ENCODE data around the gene PLCB1.

PLCB1 gene

DNA sequence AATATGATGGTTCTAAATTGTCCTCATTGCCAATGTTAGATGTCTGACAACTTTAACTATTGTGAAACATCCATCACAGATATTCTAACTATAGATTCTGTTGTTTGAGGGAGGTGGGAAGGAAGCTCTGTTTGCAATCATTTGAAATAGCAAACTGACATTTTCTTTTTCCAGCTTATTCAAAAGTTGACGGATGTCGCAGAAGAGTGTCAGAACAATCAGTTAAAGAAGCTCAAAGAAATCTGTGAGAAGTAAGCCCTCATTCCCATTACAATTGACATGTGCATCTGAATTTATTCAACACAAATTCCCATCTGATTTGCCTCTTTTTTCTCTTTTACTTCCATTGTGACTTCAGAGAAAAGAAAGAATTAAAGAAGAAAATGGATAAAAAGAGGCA is 656.2 kb downstream of the PLCB1 start:
- Histone ChIP-seq H3K36me3 (ENCODE audit: control insufficient read depth, insufficient read depth, low read length) (no peaks in the 10 kb centered on the region), H3K27me3 (ENCODE audit: control insufficient read depth, insufficient read depth, low read length) (no peaks in the 10 kb centered on the region), H3K27ac (ENCODE audit: low read depth, low read length) (no peak overlapping the region), H3K4me3 (ENCODE audit: low read depth, low read length) (no peak overlapping the region), H3K9me3 (ENCODE audit: control insufficient read depth, insufficient read depth, low read depth, low read length) (no peaks in the 10 kb centered on the region), H3K4me1 (ENCODE audit: control insufficient read depth, insufficient read depth, low read length) (peaks cover 24% of the 10 kb centered on the region), H3K9ac (ENCODE audit: low read length) (no peak overlapping the region)

DNA sequence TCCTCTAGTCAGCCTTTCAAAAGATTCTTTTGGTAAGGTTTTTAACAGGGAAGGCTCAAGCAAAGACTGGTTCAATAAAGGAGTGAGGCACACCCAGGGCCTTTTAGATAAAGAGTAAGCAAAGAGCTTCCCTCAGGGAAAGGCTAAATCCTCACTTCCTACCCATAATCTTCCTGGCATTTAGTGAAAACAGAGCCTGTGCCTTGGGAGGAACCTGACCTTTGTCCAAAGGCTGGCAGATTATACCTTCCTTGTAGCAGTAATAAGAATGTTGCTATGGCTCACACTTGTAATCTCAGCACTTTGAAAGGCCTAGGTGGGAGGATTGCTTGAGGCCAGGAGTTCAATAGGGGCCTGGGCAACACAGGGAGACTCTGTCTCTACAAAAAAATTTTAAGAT is 656.8 kb downstream of the PLCB1 start:
- no peak overlapping the region for H3K4me3 ChIP-seq (ENCODE audit: low read depth, low read length)
- H3K4me1 ChIP-seq (ENCODE audit: control insufficient read depth, insufficient read depth, low read length): peaks cover 24% of the 10 kb centered on the region
- H3K27ac ChIP-seq (ENCODE audit: low read depth, low read length): no peak overlapping the region
- H3K9ac ChIP-seq (ENCODE audit: low read length): no peak overlapping the region
- H3K9me3 ChIP-seq (ENCODE audit: control insufficient read depth, insufficient read depth, low read depth, low read length): no peaks in the 10 kb centered on the region
- no peaks in the 10 kb centered on the region for H3K27me3 ChIP-seq (ENCODE audit: control insufficient read depth, insufficient read depth, low read length)
- H3K36me3 ChIP-seq (ENCODE audit: control insufficient read depth, insufficient read depth, low read length): no peaks in the 10 kb centered on the region

DNA sequence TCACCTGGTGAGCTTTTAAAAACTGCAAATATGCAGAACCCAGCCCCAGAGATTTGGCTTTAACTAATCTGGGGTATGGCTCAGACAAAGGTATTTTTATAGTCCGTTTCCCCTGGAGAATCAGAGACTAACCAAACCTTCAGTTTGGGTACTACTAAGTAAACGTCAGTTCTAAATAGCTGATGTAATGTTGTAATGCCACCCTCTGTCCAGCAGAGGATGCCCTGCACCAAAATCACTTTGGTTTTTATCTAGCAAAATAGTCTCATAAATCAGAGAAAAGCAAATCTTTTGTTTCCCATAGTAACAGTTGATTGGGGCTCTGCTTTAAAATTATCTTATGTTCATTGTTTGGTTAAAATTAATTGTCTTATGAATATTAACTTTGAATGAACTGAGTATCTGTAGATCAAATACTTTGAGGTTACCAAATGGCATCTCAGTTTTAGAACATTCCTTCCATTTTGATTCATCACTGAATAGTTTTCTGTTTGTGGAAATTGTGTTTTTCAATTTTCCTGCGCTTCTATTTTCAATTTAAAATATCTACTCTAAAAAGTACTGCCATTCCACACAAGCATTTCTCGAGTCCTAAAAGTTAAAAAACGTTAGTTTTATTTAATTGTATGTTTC is 658.5 kb downstream of the PLCB1 start:
- Histone ChIP-seq H3K4me3 (ENCODE audit: low read depth, low read length) (no peak overlapping the region), H3K9ac (ENCODE audit: low read length) (no peak overlapping the region), H3K27ac (ENCODE audit: low read depth, low read length) (no peak overlapping the region), H3K4me1 (ENCODE audit: control insufficient read depth, insufficient read depth, low read length) (peaks cover 18% of the 10 kb centered on the region), H3K36me3 (ENCODE audit: control insufficient read depth, insufficient read depth, low read length) (no peaks in the 10 kb centered on the region), H3K9me3 (ENCODE audit: control insufficient read depth, insufficient read depth, low read depth, low read length) (no peaks in the 10 kb centered on the region), H3K27me3 (ENCODE audit: control insufficient read depth, insufficient read depth, low read length) (no peaks in the 10 kb centered on the region)

DNA sequence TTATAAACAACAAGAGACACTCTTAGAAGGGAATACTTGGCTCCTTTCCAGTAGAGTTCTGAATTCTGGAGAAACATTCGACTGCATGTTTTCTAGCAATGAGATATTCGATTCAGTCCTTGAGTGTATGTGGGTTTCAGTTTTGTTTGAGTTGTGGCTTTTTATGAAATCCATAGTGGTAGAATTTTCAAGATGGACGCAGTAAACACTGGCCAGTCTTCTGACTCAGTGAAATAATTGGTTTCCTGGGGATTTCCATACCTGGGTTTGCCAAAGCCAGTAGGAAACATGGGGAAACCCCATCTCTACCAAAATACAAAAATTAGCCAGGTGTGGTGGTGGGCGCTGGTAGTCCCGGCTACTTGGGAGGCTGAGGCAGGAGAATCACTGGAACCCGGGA is 663.3 kb downstream of the PLCB1 start:
- Histone ChIP-seq H3K27me3 (ENCODE audit: control insufficient read depth, insufficient read depth, low read length) (no peaks in the 10 kb centered on the region), H3K36me3 (ENCODE audit: control insufficient read depth, insufficient read depth, low read length) (no peaks in the 10 kb centered on the region), H3K9ac (ENCODE audit: low read length) (no peak overlapping the region), H3K9me3 (ENCODE audit: control insufficient read depth, insufficient read depth, low read depth, low read length) (no peaks in the 10 kb centered on the region), H3K4me1 (ENCODE audit: control insufficient read depth, insufficient read depth, low read length) (no peaks in the 10 kb centered on the region), H3K27ac (ENCODE audit: low read depth, low read length) (no peak overlapping the region), H3K4me3 (ENCODE audit: low read depth, low read length) (no peak overlapping the region)

DNA sequence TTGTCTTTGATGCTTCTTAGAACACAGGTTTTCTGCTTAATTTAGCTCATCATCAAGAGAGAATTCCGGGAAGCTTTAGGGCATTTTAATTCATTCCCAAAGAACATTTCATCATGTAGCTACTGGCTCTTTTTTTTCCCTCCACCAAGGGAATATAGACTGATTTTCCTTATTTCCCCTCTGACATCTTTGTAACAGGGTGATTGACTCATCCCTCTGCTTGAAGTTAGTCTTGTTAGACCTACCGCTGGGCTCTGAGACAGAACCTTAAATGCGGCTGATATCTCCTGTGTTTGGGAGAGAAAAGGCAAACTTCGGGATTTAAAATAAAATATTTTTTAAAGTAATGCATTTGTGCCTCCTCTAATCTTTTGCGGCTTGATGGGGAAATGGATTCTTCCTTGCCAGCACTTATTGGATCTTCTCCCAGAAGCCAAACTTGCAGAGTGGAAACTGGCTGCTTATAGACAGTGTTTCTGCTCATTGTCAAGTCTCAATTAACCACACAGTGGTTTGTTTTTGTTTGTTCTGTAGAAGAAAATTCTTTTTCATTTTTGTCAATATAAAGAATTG is 664.1 kb downstream of the PLCB1 start:
- no peaks in the 10 kb centered on the region for H3K27me3 ChIP-seq (ENCODE audit: control insufficient read depth, insufficient read depth, low read length)
- H3K4me3 ChIP-seq (ENCODE audit: low read depth, low read length): no peak overlapping the region
- no peak overlapping the region for H3K9ac ChIP-seq (ENCODE audit: low read length)
- H3K36me3 ChIP-seq (ENCODE audit: control insufficient read depth, insufficient read depth, low read length): no peaks in the 10 kb centered on the region
- no peak overlapping the region for H3K27ac ChIP-seq (ENCODE audit: low read depth, low read length)
- no peaks in the 10 kb centered on the region for H3K4me1 ChIP-seq (ENCODE audit: control insufficient read depth, insufficient read depth, low read length)
- H3K9me3 ChIP-seq (ENCODE audit: control insufficient read depth, insufficient read depth, low read depth, low read length): no peaks in the 10 kb centered on the region

DNA sequence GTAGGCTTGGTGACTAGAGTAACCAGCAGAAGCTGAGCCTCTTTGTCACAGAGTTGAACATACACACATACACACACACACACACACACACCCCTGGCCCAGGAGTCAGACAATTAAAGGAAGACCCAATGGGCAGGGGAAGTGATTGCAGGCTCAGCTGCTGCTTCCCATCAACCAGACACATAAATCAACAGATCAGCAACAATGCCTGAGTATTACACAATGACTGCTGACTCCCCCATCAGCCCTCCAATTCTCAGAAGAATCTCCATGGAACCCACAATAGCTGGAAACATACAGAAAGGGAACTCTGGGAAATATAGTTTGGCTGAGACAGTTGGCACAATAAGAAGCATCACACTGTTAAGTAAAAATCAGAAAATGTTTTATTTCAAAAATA is 666.4 kb downstream of the PLCB1 start:
- H3K27me3 ChIP-seq (ENCODE audit: control insufficient read depth, insufficient read depth, low read length): no peaks in the 10 kb centered on the region
- H3K9ac ChIP-seq (ENCODE audit: low read length): no peak overlapping the region
- H3K36me3 ChIP-seq (ENCODE audit: control insufficient read depth, insufficient read depth, low read length): no peaks in the 10 kb centered on the region
- H3K9me3 ChIP-seq (ENCODE audit: control insufficient read depth, insufficient read depth, low read depth, low read length): no peaks in the 10 kb centered on the region
- no peaks in the 10 kb centered on the region for H3K4me1 ChIP-seq (ENCODE audit: control insufficient read depth, insufficient read depth, low read length)
- no peak overlapping the region for H3K4me3 ChIP-seq (ENCODE audit: low read depth, low read length)
- H3K27ac ChIP-seq (ENCODE audit: low read depth, low read length): no peak overlapping the region

GRCh38 chr20:8800089-8800488 is 668.0 kb downstream of the PLCB1 start:
- Histone ChIP-seq H3K9me3 (ENCODE audit: control insufficient read depth, insufficient read depth, low read depth, low read length) (no peaks in the 10 kb centered on the region), H3K27me3 (ENCODE audit: control insufficient read depth, insufficient read depth, low read length) (no peaks in the 10 kb centered on the region), H3K4me3 (ENCODE audit: low read depth, low read length) (no peak overlapping the region), H3K36me3 (ENCODE audit: control insufficient read depth, insufficient read depth, low read length) (no peaks in the 10 kb centered on the region), H3K4me1 (ENCODE audit: control insufficient read depth, insufficient read depth, low read length) (no peaks in the 10 kb centered on the region), H3K9ac (ENCODE audit: low read length) (no peak overlapping the region), H3K27ac (ENCODE audit: low read depth, low read length) (no peak overlapping the region)

DNA sequence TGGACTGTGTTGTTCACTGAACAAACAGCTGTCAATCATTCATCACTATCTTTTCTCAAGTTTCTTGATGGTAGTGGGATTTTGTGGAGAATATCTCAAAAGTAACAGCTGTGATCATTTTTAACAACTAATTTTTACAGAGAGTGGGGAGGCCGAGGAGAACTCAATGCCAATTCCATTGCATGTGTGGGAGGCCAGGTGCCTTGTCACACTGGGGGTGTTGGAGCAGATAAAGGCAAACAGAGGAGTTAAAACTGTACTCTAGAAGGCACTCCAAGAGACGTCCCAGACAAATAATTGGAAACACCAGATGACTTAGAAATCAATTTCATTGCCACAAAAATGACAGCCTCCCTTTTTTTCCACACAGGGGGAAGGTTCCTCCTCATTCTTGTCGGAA is 669.6 kb downstream of the PLCB1 start:
- Histone ChIP-seq H3K4me1 (ENCODE audit: control insufficient read depth, insufficient read depth, low read length) (peaks cover 4% of the 10 kb centered on the region; the same call in 1 of the 2 replicates), H3K4me3 (ENCODE audit: low read depth, low read length) (no peak overlapping the region), H3K9ac (ENCODE audit: low read length) (no peak overlapping the region), H3K9me3 (ENCODE audit: control insufficient read depth, insufficient read depth, low read depth, low read length) (no peaks in the 10 kb centered on the region), H3K27ac (ENCODE audit: low read depth, low read length) (no peak overlapping the region), H3K36me3 (ENCODE audit: control insufficient read depth, insufficient read depth, low read length) (no peaks in the 10 kb centered on the region), H3K27me3 (ENCODE audit: control insufficient read depth, insufficient read depth, low read length) (no peaks in the 10 kb centered on the region)

- no peaks in the 10 kb centered on the region for H3K27me3 ChIP-seq (ENCODE audit: control insufficient read depth, insufficient read depth, low read length)
- H3K9me3 ChIP-seq (ENCODE audit: control insufficient read depth, insufficient read depth, low read depth, low read length): no peaks in the 10 kb centered on the region
- H3K4me1 ChIP-seq (ENCODE audit: control insufficient read depth, insufficient read depth, low read length): peaks cover 8% of the 10 kb centered on the region; the same call in 1 of the 2 replicates
- no peaks in the 10 kb centered on the region for H3K36me3 ChIP-seq (ENCODE audit: control insufficient read depth, insufficient read depth, low read length)
- no peak overlapping the region for H3K4me3 ChIP-seq (ENCODE audit: low read depth, low read length)
- H3K27ac ChIP-seq (ENCODE audit: low read depth, low read length): no peak overlapping the region
- H3K9ac ChIP-seq (ENCODE audit: low read length): no peak overlapping the region
Measured at GRCh38 chr20:8803065-8803464, 671.0 kb downstream of the PLCB1 start.

- Histone ChIP-seq H3K27me3 (ENCODE audit: control insufficient read depth, insufficient read depth, low read length) (no peaks in the 10 kb centered on the region), H3K27ac (ENCODE audit: low read depth, low read length) (no peak overlapping the region), H3K36me3 (ENCODE audit: control insufficient read depth, insufficient read depth, low read length) (no peaks in the 10 kb centered on the region), H3K4me1 (ENCODE audit: control insufficient read depth, insufficient read depth, low read length) (peaks cover 12% of the 10 kb centered on the region), H3K4me3 (ENCODE audit: low read depth, low read length) (no peak overlapping the region), H3K9ac (ENCODE audit: low read length) (no peak overlapping the region), H3K9me3 (ENCODE audit: control insufficient read depth, insufficient read depth, low read depth, low read length) (no peaks in the 10 kb centered on the region)
Measured at GRCh38 chr20:8803941-8804340, 671.9 kb downstream of the PLCB1 start.

GRCh38 chr20:8805737-8806442 is 673.8 kb downstream of the PLCB1 start:
- peaks cover 31% of the 10 kb centered on the region for H3K4me1 ChIP-seq (ENCODE audit: control insufficient read depth, insufficient read depth, low read length)
- H3K9me3 ChIP-seq (ENCODE audit: control insufficient read depth, insufficient read depth, low read depth, low read length): no peaks in the 10 kb centered on the region
- no peaks in the 10 kb centered on the region for H3K27me3 ChIP-seq (ENCODE audit: control insufficient read depth, insufficient read depth, low read length)
- no peak overlapping the region for H3K4me3 ChIP-seq (ENCODE audit: low read depth, low read length)
- H3K27ac ChIP-seq (ENCODE audit: low read depth, low read length): no peak overlapping the region
- H3K36me3 ChIP-seq (ENCODE audit: control insufficient read depth, insufficient read depth, low read length): no peaks in the 10 kb centered on the region
- no peak overlapping the region for H3K9ac ChIP-seq (ENCODE audit: low read length)

Data from HUES6 (cell line).